NOMO-1 treated with DMSO at 0.1 percent for 48 hours (cell line): ENCODE data around the gene DPM2.

Source experiments
- DNase-seq: peaks from one replicate; lab custom pipeline; 2025; ENCODE audit not compliant: unreplicated experiment; lab: John Stamatoyannopoulos, UW

The DPM2 gene

DNA sequence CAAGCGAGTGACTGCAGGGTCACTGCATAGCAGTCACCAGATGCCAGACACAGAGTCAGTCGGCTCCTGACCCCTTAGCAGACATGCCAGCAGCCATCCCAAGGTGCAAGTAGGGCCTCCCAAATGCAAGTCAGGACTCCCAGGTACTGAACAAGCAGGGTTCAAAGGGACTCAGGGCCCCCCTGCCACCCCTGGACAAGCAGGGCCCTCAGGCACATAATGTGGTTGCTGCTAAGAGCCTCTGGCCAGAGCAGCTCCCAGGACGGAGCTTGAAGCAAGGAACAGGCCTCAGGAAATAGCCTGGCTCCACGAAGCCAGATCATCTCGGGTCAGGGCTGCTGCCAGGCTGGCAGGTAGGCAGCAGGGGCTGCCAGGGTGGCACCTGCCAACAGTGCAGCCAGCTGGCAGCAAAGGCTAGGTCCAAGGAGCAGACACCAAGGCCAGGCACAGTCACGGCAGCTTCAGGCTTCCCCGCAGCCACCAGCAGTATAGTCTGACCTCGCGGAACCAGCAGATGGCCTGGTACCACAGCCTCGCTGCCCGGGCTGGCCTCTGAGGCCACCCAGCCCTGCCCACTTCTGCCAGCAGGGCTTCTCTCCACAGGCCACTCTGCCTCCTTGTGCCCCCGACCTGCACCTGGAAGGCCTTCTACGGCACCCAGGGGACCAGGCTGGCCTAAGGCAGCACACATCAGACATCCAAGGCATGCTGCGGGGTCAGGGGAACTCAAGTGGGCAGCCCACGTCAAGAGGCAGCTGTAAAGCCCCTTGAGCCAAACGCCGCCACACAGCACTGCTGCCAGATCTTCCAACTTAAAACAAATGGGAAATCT, 35.7 kb upstream of the DPM2 start:
- no peak for DNase-seq

DNA sequence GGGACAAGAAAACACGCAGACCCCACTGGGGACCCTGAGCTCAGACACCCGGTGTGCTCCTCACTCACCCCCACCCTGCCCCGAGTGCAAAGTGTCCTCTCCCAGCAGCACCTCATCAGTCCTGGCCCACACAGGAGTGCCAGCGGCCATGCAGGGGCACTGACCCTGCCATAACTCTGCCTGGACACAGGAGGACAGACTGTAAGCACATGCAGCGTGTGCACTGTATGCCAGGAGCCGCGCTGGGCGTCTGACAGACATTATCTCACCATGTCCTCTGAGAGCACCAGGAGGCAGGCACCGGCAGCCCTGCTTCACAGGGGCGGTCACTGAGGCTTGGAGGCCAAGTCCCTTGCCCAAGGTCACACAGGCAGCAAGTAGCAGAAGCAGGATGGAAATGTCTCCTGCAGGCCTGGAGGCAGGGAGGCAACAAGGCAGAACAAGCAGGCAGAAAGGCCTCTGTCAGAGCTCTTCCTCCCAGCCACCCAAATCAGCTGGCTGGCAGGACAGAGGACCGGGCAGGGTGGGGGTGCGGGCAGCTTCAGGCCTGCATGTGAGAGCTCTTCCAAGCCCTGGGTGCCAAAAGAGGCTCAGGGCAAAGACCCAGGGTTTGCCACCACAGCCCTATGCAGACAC, 34.7 kb upstream of the DPM2 start:
- no peak for DNase-seq

DNA sequence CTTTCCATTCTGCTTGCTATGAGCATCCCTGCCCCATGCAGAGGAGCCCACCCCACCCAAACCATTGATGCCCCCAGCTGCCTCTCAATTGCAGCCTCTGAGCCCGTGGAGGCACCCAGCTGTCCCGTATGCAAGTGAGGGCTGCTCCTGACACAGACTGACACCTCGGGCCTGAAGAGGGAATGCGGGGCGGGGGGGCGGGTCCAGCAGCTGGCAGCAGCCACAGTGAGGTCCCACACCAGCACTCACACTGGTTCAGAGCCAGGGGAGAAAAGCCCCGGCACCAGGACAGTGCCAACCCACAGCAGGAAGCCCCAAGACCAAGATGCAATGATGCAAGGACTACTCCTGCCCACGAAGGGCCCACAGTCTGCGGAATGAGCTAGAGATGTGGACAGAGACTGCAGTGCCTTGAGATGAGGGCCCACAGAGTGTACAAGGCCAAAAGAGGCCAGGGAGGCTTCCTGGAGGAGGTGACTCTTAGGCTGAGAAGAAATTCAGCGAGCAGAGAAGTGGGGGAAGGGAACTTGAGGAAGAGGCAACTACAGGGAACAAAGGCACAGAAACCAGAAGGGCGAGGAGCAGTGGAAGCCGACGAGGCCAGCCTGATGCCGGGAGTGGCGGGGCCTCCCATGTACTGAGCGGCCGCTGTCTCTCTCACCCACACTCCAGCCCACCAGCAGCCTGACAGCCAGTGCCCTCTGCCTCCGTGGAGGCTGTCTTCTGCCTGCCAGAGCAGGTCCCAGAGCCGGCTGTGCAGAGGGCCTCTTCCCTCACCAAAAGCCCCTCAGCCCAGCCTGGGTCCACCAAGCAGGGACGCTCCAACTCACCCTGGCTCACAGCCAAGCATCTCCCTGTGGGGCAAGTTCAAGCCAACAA, 33.9 kb upstream of the DPM2 start:
- no peak for DNase-seq

DNA sequence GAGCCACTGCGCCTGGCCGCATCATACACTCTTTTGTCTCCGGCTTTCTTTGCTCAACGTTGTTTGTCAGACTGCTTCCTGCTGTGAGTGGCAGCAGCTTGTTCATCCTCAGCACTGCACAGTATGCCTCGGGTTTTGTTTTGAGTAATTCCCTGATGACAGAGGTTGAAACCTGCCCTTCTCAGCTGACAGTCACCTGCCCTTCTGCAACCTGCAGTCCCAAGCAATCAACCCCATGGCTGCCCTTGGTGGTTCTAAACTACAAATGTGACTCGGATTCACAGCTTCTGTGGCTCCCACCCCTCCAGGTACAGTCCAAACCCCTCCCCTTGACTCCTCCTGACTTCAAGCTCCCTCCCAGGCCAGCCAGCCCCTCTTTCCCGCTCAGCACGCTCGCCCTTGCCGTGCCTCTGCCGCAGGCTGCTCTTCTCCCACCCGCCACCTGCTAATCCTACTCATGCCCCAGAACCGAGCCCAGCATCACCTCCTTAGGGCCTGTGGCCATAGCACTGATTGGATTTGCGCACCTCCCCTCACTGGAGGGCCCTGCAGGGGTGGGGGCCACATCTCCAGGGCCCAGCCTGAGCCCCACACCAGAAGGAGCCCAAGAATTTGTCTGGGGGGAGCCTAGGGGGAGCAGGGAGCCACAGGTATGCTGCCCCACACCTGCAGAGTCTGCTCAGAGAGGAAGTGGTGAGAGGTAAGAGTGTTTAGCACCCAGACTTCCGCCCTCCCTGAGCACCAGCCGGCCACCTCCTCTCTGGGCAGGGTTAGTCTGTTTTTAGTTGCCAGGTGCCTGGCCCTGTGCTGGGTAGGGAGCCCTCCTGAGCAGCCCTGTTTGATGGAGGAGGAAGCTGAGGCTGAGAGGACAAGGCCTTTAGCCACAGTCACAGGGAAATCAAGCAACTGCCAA, 33.0 kb upstream of the DPM2 start:
- DNase-seq, result no peak

DNA sequence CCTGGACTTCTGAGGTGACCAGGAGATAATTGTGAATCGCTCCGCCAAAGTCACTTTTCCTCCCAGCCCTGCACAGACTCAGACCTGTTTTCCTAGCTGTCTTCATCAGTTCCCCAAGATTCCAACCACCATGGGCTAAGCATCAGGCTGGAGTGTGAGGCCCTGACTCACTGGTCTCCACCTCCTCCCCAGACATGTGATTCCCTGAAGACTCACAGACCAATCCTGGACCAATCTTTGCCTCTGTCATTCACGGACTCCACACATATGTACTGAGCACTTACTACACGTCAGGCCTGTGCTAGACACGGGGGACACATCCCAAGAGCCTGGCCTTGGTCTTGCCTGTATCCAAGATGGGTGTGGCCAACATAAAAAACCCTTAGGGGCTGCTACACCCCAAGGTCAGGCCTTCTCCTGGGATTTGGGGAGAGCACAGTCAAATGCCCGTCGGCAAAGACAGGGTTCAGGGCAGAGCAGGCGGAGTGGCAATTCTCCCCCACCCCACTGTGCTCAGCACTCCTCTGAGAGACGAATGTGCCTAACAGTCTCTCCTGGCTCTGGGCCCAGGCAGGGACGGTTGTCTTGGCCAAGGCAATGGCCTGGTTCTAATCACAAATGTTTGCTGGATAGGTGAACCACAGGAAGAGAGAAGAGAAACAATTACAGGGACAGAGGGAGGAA, 31.2 kb upstream of the DPM2 start:
- DNase-seq, result no peak

DNA sequence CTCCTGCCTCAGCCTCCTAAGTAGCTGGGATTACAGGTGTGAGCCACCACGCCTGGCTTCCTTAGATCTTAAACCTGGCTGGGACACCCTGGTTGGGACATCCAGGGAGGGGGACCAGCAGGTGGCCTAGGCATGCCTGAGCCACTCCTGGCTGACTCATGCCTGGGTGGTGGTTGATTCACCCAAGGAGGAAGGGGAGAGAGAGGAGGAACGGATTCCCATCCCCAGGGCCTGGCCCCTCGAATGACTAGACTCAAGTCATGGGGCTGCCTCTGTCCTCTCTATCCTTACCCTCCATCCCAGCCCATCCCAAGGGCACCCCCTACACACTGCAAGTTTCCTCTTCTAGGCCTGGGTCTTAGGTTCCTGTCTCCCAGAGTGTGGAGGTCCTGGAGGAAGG, 30.4 kb upstream of the DPM2 start:
- no peak for DNase-seq

DNA sequence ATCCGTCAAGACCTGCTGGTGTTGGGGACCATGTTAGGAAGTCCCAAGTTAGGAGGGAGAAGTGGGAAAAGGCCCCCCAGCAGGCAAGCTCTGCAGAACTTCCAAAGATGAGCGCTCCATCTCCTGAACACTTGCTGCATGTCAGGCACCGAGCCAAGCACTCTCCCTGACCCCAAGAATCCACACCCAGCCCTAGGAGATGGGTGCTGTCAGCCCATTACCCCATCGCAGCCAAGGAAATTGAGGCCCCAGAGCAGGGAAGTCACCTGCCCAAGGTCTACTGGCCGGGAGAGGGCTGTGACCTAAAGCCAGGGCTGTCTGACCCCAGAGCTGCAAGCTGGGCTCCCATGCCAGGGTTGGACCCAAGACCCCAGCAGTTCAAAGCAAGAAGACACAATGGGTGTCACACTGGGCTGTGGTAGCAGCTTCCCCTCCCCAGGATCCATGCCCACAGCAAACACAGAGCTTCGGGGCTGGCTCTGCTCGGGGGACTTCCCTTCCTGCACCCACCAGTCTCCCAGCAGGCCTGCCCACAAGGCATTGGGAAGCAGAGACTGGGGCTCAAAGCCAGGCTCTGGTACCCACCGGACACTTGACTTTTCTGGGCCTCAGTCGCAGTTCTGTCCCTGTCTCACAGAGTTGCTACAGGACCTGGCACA, 29.6 kb upstream of the DPM2 start:
- no peak for DNase-seq

DNA sequence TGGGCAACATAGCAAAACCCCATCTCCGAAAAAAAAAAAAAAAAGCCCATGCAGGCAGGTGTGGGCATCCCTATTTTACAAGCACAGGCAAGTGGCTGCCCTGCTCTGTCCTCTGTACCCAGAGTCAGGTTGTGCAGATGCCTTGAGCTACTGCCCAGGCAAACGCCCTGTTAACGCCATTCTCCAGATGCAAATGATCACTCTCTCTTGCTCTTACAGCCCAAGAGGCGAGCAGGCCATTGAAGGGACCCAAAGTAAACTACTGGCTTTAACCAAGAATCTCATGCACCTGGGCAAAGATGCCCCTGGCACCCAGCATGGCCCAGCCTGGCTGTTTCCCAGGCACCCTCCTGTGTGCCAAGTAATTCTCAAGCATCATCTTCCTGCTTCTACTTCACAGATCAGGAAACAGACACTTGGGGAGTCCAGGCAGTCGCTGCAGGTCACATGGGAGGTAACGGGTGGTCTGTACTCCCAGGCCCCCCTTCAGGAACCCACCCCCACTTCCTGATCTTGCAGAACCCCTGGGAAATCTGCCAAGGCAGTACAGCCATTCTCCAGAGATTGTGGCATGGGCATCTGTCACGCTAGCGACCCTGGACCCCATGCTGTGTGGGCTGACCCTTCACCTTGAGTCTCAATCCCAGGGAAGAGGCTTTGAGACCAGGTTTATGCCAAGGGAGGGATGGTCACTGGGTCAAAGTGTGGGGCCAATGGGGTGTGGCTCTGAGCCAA, 28.9 kb upstream of the DPM2 start:
- DNase-seq, result no peak

DNA sequence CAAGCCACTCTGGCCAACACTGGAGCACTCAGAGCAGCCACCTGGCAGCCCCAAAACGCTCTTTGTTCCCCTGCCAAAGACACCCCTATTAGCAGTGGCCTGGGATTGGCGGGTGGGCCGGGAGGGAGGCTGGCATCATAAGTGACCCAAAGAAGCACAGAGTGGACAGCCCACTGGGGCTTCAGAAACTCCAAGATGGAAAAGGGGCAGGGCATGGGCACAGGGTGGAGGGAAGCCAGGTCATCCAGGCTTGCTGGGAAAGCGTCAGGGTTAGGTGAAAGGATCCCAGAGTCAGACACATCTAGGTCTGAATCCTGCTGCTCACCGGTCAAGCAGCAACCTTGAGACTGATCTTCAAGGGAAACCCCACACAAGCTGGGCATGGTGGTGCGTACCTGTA, 28.3 kb upstream of the DPM2 start:
- no peak for DNase-seq

DNA sequence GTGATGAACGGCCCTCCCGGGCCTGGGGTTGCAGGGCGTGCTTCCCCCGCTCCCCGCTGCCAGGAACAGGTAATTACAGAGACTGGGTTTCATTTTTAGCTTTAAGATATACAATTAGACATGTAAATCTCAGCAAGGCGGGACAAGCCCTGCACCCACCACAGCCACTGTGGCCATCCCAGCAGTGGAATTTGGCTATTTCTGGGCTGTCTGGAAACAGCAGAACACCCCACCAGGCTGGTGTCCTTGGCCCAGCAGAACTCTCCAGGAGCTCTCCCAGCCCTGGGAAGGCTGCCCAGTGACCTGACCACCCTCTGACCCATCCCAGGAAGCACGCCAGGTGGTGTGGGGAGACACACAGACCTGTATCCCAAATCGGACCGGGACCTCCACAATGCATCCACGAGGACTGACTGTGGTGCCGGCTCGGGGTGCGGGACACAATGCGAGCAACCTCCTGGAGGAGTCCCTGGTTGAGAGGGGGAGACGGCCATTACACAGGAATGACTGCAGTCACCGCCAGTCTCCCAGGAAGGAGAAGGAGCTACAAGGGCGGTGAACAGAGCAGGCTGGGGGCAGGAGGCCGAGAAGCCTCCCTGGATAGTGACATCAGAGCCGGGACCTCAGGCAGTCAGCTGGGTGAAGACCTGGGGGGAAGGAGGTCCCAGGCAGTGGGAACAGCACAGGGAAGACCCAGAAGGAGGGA, 25.9 kb upstream of the DPM2 start:
- DNase-seq, result no peak

DNA sequence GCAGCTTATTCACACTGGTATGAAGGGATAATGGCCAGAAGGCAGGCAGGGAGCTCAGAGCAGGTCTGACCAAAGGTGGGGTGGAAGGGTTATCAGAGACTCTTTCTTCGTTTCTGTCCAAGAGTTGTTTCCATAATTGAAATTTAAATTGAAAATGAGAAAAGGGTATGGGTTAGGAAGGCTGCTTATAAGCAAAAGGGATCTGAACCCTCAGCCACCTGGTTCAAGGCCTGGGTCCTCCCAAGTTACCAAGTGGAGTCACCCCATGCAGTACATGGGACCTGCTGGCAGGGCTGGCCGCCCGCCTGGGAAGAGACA, 25.3 kb upstream of the DPM2 start:
- no peak for DNase-seq

DNA sequence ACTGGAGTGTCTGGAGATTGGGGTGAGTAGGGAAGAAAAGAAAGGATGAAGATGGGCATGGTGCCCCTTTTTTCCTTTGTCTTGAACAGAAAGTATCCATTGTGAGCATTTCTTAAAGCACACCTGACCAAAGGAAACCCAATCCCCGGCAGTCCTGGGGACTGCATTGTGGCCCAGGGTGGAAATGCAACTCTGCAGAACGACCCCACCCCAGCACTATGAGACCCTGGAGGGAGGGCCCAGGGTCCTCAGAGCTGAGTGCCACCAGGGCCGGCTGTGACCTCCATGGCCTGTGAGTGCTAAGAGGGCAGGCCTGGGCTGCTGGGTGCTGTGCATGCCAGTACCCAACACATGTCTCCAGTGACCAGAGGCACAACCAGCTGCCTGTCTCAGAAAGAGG, 24.6 kb upstream of the DPM2 start:
- DNase-seq, result no peak

DNA sequence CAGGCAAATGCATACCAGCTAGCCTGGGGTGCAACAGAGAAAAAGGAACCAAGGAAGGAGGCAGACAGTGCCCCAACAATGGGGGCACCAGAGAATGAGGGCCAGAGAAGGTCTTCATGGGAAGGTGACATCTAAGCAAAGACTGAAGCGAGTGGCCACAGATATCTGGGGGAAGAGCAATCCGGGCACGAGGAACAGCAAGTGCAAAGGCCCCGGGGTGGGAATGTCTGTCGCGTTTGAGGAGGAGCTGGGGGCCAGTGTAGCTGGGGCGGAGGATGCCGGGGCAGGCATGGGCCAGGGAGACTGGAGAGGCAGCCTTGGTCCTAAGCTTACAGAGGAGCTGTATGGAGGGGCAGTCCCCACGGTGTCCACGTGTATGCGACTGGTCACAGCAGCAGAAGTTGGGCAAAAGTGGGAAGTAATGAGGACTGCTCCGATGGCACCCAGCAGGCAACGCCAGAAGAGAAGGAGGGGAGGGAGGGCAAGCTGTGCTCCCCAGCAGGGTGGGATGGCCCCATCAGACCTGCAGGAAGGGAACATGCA, 24.0 kb upstream of the DPM2 start:
- no peak for DNase-seq

DNA sequence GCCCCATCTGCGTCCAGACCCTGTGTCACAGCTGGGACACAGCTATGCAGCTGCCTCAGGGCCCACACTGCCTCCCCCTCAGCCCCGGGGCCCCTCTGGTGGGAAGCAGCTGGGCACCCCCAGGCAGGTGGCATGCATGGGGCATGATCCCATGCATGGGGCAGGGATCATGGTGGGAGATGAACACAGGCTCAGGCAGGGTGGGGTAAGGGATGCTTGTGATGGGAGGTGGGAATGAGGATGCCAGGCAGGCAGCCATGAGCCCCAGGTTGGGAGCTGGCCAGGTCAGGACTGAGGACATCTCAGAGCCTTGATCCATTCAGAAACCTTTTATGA, 23.5 kb upstream of the DPM2 start:
- DNase-seq, result no peak

DNA sequence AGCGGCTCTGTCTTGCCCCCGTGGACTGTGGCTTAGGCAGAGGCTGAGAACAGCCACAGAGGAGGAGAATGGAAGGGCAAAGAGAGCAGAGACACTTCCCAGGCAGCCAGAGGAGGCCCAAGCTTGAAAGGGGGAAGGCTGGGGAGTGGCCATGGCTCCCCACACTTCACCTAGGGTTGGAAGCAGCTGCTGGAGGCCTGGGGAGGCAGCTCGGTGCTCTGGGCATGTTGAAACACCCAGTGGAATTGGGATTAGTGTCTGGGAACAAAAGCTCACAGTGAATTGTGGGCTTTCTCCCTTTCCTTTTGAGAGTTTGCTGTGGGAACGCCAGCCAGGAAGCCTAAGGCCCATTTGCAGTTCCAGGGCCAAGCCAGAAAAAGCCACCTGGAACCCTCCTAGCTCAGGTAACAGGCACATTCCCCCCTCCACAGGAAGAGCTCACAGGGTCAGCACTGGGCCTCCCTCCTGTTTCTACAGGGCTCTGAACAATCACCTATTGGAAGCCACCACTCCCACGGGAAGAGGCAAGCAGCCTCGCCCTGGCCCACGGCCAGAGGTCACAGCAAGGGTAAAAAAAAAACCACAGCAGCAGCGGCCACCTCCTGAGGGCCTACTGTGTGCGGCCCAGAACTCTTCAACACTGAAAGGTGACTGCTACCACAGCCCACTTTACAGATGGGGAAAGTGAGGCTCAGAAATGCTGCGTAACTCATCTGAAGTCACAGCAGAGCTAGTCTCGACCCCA, 22.9 kb upstream of the DPM2 start:
- no peak for DNase-seq

DNA sequence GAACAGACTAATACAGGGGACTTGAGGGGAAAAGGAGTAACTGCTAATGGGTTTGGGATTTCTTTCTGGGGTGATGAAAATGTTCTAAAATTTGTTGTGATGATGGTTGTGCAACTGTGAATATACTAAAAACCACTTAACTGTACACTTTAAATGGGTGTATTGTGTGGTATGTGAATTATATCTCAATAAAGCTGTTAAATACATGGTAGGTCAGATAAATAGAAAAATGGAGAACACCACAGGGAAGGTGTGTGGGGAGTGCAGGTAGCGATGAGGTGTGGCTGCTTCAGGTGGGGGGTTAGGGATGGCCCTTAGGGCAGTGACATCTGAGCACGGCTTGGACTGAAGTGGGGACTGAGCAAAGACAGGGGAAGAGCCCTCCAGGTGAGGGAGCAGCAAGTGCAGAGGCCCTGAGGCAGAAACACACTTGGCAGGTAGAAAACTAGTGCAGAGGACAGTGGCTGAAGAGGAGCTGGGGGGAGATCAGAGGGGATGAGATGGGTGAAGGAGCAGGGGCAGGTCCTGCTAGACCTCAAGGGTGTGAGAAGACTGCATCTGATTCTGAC, 22.3 kb upstream of the DPM2 start:
- DNase-seq, result no peak

DNA sequence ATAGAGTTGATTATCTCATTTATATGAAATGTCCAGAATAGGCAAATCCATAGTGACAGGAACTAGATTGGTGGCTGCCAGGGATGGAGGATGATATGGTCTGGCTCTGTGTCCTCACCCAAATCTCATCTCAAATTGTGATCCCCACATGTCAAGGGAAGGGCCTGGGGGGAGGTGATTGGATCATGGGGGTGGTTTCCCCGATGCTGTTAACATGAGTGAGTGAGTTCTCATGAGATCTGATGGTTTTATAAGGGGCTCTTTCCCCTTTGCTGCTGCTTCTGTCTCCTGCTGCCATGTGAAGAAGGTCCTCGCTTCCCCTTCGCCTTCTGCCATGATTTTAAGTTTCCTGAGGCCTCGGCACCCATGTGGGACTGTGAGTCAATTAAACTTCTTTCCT, 21.7 kb upstream of the DPM2 start:
- DNase-seq, result no peak
